HS-5 (cell line): Measurements from ENCODE around the gene IL1RAPL2.
"Not testable (repeated sequence)": the region's sequence is repeated elsewhere in the genome, so short reads cannot be mapped to it uniquely, and the experiment has no call there.

Experiments used
- DNase-seq: peaks from one replicate; pipeline ENCODE4 v3.0.0-alpha.2; 2012; ENCODE audit warnings: low read depth

Gene IL1RAPL2

DNA sequence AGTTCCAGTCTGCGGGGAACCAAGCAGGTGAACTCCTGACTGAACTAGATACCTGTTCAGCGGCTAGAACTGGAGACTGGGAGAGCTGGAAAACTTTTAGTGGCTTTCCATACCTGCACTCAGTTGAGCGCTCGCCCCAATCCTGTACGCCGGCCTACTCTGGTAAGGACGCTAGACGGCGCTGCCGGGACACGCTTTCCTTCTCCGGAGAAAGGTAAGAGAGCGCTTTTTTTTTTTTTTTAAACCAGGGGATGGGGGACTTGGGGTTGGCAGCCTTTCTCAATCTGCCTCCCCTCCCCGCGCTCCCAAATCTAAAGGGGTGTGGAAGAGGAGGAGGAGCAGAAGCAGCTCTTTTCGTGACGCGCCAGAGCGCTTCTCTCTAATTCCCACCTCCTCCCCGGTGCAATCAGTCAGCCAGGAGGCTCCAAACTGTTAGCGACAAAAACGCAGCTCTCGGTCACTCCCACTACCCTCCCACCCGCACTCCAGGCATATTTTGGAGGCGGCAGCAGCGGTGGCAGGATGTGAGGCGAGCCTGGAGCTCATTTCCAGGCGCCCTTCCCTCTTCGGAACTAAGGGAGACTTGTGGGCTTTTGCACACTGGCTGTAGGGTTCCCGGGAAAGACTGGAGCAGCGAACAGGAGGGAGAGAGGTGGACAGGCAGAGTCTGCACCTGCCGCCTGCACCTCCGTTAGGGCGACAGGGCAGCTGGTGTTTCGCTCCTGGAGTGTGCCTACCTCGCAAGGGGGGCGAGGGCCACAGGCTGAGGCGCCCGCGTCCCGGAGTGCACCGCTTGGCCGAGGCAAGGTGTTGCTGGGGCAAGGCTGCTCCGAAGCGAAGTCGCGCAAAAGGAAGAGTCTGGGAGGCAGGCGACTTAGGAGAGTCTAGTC is at the start of gene IL1RAPL2:
Gene IL1RAPL2 (plus strand): TSS at position 409 of the 890 bp plus-strand sequence.
- DNase-seq, result no peak

DNA sequence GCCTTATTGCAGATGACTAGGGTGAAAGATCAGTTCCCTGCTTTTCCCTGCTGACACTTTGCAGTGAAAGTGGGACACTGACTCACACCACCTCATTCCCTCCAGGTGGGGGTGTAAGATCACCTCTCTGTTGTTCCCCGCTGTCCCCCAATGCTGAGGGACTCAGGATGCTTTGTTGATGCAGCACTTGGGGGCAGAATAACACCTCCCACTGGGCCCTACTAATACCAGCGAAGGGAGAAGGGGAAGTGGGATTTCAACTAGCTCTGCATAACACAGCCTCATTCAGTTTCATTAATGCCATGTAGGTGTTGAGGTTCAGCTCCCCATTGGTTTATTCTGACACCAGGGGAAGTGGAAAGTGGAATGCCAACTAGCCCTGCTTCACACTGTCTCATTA is 43.6 kb upstream of the IL1RAPL2 start:
- DNase-seq, result no peak

DNA sequence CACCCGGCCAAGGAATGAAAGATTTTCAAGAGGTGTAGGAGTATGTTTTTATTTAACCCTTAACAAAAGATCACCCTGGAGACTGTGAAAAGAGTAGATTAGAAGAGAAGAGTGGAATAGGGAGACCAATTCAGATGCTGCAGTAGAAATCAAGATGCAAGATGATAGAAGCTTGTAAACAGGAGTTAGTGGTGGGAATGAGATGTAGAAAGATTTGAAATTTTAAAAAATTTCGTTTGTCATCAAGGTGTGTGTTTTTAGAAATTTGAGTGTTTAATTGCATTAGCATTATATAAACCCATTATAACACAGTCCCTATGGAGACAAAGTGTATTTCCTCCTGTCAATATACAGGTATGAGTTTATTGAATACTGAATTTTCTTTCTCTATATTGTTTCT is 42.1 kb upstream of the IL1RAPL2 start:
- DNase-seq, result no peak

DNA sequence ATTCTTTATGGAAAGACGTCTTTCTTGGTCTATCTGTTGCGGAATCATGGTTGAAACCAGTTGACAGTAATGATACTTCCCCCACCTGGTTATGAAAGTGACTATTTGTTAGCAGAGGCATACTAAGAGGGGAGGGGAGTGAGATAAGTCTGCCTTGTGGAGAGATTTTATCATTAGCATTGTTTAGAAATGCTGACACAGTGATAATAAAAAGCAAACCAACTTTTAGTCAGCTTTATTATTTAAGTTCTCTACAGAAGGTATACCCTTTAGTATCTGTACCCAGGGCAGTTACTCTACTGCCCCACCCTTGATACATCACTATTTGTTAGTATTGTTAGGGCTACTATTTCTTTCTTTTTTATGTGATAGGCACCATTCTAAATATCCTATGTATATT is 26.9 kb upstream of the IL1RAPL2 start:
- no peak for DNase-seq

DNA sequence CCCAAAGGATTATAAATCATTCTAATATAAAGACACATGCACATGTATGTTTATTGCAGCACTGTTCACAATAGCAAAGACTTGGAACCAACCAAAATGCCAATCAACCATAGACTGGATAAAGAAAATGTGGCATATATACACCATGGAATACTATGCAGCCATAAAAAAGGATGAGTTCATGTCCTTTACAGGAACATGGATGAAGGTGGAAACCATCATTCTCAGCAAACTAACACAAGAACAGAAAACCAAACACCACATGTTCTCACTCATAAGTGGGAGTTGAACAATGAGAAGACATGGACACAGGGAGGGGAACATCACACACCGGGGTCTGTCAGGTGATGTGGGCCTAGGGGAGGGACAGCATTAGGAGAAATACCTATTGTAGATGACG is 23.6 kb upstream of the IL1RAPL2 start:
- DNase-seq, result not testable (repeated sequence)

DNA sequence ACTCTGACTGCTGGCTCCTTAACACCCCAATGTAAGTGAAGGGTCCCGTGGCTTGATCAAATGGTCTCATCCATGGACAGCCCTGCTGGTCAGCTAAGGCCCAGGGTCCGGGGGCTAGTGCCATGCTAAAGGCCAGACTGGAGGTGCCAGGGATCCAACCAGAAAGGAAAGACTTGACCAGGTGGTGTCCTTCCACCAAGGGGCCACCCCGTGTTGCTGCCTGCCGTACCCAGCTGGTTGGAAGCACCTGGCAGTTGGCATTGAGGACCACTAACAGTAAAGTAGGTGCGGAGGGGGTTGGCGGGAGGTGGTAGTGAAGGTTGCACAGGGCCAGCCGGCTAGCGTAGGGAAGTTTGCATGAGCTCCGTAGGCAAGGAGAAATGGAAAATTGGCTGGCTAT is 1.7 kb upstream of the IL1RAPL2 start:
- DNase-seq, result no peak

DNA sequence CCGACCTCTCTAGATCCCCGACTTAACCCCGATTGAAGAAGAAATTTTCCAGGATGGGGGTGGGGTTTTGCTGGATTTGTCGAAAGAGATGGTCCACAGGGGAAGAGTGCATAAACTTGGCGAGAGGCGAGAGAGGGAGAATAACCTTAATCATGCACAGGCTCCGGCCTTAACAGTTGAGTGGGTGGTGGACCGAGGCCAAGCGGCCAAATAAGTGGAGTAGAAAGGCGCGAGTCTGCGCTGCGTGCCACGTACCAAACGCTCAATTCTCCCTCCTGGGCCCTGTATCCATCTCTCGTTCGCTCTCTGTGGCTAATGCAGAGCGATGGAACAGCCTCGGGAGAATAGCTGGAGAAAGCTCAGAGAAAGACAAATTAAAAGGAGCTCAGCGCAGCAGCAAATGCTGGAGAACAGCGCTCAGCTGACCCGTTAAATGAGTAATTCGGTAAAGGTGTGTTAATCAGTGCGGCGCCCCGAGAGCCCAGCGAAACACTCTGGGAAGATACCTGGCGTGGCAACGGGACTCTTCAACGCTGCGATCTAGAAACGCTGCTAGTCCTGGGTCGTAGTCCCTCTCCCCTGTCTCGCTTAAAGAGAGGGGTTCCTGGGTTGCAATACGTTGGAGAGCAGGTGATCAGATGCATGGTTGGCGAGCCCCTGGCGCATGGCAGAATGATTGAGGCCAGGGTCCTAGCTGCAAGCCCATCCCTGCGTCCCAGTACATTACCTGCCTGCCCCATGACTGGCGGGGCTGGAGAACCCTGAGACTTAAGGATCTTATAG is 887 bp upstream of the IL1RAPL2 start:
- no peak for DNase-seq

DNA sequence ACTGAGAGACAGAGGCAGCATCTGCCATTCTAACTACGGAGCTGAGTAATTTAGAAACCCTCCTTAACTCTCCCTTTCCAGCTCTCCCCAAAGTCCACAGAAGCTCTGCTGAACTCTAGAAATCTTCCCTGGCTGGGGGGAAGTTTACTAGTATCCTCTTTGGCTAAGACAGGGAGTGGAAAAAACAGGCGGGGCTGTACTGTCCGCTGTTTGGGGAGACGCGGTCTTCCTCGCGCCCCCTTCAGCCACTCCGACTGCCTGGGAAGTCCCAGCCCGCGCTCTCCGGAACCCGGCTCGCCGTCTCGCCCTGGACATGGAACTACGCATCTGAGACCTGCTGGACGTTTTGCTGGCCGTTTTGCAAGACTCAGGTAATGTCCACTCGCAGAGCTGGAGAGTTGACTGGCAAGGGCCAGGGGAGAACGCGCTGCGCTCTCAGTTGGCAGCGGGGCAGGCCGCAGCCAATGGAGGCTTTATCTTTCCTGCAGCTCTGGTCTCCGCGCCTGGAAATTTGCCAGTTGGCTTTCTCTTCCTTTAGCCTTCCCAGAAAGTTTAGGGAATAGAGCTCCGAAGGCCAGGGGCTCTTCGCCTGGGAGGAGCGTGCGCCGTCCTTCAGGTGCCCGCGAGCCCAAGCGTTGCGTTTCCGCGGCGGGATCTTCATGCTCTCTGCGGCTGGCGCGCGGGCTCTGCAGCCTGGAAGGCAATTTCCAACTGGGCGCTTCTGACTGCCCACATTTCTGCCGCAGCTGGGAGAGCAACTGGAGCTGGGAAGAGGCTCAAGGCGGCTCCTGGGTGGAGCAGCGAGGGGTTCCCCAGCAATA is 892 bp downstream of the IL1RAPL2 start:
- DNase-seq, result no peak

DNA sequence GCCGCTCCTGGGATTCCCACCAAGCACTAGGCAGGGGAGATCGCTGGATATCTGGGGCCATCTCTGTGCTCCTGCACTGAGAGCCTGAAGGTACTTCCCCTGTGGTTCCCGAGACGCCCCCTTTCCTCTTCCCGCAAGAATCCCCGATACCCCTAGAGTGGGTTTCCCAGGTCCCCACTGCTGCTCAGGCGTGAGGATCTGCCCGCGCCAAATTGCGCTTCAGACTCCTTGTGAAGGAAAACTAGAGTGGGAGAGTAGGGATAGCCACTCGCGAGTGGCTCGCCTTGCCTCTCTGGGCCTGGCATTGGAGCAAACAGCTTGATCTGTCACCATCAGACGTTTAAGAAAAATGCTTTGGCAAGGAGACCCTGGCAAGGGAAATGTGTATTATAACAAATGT is 1.5 kb downstream of the IL1RAPL2 start:
- DNase-seq, result no peak

DNA sequence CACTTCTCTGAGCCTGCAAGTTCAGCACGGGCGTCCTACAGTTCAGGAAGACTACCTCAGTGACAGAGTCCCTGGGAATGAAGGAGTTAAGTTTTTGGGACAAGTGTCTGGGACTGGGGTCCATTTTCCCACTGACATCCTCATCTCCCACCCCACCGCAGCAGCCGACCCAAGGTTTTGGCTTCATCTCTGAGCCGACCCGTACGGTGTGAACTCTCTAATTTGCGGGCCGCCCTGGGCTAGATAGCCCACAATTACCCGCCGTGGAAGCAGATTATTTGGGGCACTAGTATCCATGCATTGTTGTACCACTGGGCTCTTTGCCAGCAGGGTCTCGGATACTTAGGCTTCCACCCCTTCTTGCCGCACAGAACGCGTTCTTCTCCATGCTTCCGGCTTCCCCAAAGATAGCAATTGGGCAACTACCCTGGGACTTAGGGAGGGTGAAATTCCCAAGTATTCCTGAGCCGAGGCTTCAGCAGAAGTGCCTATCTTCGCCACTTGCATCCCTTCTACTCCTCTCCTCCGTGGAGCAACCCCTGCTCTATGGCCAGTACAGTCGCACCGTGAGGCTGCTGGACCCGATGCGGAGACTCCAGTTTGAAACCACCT is 2.4 kb downstream of the IL1RAPL2 start:
- DNase-seq, result no peak

DNA sequence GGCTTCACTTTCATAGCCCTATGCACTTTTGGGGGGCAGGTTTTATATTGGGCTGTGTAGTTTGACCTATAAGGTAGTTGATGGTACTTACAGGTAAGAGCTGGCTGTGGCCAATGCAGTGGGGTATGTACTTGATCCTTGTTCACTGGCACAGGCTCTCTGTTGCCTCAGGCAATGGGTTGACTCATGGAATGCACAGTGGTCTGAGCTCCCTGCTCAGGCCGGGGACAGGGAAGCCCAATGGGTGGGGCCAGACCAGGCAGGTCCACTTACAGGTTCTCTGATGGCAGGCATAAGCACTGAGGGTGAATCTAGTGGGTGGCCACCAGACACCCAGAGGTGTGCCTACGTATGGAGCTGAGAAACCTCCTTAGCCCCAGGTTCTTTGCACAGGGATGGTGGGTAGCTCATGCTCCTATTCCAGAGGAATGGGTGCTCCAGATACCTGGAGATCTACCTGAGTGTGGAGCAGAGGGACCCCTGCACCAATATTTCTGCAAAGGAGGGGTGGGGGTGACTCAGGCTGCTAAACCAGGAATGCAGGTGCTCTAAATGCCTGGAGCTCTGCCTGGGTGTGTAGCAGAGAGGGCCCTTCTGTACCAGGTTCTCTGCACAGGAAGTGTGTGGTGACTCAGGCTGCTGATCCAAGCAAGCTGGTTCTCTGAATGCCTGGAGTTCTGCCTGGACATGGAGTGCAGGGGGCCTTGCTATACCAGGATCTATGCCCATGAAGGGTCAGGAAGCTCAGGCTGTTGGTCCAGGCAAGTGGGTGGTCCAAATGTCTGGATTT is 52.3 kb downstream of the IL1RAPL2 start:
- no peak for DNase-seq

DNA sequence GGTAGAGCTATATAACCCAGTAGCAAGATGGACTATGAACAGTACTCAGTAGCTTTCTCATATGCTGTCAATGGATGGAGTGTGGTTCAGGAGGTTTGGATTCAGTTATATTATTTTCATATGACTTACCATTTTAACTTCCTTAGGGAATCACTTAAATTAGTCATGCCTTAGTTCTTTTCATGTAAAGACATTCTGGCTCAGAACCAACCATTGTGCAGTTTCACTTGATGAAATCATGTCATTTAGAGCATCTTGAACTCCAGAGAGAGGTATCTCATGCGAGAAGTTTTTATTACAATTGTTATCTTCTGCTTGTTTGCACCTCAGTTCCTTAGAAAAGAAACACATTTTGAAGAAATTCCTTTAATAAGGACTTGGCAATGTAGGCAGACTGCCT is 55.8 kb downstream of the IL1RAPL2 start:
- no peak for DNase-seq

DNA sequence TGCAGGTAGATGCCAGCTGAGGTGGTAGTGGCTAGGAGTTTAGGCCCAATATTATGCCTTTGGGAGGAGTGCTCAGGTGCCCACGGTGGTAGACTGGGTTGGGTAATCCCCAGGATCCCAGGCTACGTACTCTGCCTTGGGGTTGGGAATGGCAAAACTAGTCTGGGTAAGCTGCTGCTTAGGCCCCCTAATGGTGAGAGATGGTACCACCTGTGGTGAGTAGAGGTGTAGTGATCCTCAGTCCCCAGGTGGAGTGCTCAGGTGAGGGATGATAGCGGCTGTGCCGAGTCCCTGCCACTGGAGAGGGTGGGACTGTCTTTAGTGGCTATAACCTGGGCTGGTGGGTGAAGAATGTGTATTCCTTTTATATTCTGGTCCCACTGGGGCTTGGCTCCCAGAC is 75.2 kb downstream of the IL1RAPL2 start:
- DNase-seq, result no peak

DNA sequence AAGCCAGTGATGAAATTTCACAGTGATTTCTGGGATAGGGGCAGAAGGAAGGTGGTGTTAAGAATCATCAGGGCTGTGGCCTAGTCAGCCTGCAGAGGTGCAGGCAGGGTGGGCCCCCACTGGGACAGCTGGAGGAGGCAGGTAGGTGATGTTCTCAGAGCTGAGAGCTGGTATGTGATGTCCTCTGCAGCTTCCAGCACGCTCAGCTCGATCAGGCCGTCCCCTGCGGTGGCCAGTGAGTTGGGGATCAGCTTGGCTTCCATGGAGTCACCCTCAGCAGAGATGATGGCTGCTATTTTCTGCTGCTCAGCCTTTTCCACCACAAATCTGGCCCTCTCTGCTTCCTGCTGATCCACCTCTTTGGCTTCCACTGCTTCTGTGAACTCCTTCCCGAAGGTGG is 81.1 kb downstream of the IL1RAPL2 start:
- no peak for DNase-seq

DNA sequence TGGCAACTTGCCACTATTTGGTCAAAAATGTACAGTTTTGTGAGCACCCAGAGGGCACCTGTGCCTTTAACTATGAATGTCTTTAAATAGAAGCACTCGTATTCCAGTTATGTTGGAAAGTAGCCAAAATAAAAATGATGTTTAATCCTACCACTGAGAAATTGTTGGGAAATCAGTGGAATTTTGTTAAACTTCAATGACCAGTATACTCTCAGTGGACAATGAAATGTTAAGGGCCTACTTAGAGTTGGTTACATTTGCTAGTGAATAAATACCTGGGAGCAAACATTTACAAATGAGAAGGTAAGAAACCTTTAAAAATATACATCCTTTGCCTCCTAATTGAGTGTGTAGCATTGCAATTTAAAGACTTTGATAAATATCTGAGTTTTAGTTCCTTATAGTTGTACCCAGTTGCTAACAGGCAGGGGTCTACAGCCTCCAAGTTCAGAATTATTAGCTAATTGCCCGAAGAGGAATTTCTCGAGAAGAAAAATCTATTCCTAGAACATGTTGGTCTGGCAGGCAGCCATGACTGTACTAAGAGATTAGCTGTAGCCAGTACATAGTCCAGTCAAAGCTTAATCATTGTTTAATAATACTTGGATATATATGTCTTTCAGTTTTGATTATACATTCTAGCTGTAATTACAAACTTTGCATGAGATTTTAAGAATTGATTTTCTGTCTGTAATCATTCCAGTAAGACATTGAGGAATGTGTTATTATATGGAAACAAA is 93.2 kb downstream of the IL1RAPL2 start:
- no peak for DNase-seq

DNA sequence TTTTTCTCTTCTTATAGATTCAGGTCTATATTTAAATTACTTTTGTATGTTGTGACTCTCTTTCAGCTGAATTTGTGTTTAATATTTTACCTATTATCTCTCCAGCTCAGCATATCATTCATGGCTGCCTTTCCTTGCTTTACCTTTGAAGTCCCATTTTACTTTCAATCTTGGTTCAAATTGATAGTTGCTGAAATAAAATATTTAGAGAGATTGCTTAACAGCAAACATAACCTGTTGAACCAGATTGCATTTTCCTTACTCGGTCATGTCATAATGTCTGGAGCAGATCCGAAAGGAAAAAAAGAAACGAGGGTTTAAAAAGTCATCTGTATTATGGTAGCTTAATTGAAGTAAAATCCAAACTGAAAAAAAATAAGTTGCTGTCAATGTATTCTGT is 94.1 kb downstream of the IL1RAPL2 start:
- DNase-seq, result no peak

DNA sequence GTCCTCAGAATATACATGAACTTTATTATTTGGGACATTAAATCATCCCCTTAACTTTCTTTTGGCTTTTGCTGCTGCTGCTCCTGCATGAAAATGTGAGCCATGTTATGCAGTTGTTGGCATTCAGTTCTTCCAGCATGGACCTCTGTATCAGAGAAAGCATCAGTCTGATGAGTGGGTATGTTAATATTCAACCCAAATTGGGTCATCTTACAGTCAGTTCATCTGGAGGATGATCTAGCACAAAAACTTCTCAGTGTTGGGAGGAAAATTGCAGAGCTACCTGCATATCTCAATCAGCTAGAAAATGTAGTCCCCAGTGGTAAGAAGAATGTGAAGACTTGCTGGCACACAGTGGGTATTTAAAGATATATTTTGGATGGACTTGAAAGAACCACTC is 96.7 kb downstream of the IL1RAPL2 start:
- no peak for DNase-seq

DNA sequence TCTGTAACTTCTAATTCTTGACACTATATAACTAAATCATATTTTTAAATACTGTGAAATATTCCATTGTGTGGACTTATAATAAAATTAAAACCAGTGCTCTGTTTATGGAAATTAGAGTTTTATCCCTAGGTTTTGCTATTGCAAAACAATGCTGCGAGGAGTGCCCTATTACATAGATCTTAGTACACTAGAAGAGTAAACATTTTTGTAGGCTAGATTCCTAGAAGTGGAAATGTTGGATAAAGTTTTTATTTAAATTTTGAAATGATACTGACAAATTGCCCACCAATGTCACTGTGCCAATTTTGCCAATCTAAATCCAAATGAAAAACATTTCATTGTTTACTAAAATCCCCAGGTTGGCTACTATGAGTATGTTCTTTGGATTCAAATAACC is 99.7 kb downstream of the IL1RAPL2 start:
- DNase-seq, result no peak

DNA sequence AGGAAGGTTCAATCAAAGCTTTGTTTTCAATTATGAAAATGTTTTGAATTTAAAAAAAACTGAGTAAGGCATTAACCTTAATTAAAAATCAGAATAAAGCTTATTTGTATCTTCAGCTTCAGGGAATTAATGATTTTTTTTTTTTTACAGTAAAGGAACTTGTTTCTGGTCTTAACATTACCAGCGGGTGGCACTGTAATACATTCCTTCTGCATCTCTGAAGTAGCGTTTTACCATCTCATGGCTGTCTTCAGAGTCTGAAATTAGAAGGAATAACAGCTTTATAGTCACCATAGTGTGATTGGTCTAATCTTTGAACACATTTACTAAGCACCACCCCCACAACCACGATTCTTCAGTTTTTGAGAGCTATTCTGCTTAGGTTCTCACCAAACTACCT is 102.6 kb downstream of the IL1RAPL2 start:
- DNase-seq, result no peak

DNA sequence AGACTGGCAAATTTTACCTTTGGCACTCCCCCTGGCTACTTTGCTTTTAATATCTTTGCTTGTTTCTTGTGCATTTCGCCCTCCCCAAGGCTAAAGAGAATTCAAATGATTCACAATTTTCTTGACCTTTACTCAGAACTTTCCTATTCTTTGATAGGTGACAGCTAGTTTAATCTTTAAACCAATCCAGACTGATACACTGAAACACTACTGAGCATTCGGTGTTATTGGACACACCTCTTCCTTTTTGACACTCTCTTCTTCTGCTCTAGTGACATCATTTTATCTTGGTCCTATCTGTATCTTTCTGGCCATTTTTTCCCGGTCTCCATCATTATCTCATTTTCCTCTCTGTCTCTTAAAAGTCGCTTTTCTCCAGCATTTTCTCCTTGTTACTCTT is 103.1 kb downstream of the IL1RAPL2 start:
- DNase-seq, result no peak

DNA sequence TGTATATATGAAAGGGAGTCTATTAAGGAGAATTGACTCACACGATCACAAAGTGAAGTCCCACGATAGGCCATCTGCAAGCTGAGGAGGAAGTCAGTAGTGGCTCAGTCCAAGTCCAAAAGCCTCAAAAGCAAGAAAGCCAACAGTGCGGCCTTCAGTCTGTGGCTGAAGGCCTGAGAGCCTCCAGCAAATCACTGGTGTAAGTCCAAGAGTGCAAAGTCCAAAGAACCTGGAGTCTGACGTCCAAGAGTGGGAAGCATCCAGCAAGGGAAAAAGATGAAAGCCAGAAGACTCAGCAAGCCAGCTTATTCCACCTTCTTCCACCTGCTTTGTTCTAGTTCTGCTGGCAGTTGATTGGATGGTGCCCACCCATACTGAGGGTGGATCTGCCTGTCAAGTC is 104.1 kb downstream of the IL1RAPL2 start:
- DNase-seq, result no peak
